HG02970 (cell line): ENCODE results near the gene HACD2.

Source experiments
- ATAC-seq: cut with Tn5 transposase; IDR thresholded peaks from one replicate; pipeline ENCODE4 v1.9.1; 2021; ENCODE audit warnings: mild to moderate bottlenecking, moderate library complexity, moderate number of reproducible peaks; ENCODE audit not compliant: unreplicated experiment, low FRiP score

The HACD2 gene

GRCh38 chr3:123528130-123528529, 56.7 kb downstream of the HACD2 start:
- ATAC-seq = no peak

- ATAC-seq = no peak
Measured at GRCh38 chr3:123527046-123527445, 57.8 kb downstream of the HACD2 start.

- no peak for ATAC-seq
Measured at GRCh38 chr3:123526474-123526873, 58.4 kb downstream of the HACD2 start.

- no peak for ATAC-seq
Measured at GRCh38 chr3:123525433-123525832, 59.4 kb downstream of the HACD2 start.

- ATAC-seq = no peak
Measured at GRCh38 chr3:123524981-123525380, 59.9 kb downstream of the HACD2 start.

- ATAC-seq = no peak
Measured at GRCh38 chr3:123523023-123523412, 61.8 kb downstream of the HACD2 start.

- ATAC-seq = no peak
Measured at GRCh38 chr3:123522320-123523022, 62.4 kb downstream of the HACD2 start.

- no peak for ATAC-seq
Measured at GRCh38 chr3:123521179-123521969, 63.5 kb downstream of the HACD2 start.

GRCh38 chr3:123520656-123521055, 64.2 kb downstream of the HACD2 start:
- no peak for ATAC-seq

GRCh38 chr3:123518892-123519485, 65.9 kb downstream of the HACD2 start:
- ATAC-seq = no peak

GRCh38 chr3:123511726-123512125, 73.1 kb downstream of the HACD2 start:
- ATAC-seq = no peak

- ATAC-seq = no peak
Measured at GRCh38 chr3:123511084-123511483, 73.8 kb downstream of the HACD2 start.

- ATAC-seq = no peak
Measured at GRCh38 chr3:123508178-123508577, 76.7 kb downstream of the HACD2 start.

- no peak for ATAC-seq
Measured at GRCh38 chr3:123505820-123506219, 79.0 kb downstream of the HACD2 start.

- no peak for ATAC-seq
Measured at GRCh38 chr3:123503203-123503602, 81.7 kb downstream of the HACD2 start.

- ATAC-seq = no peak
Measured at GRCh38 chr3:123499322-123499721, 85.5 kb downstream of the HACD2 start.

- ATAC-seq = no peak
Measured at GRCh38 chr3:123498761-123499160, 86.1 kb downstream of the HACD2 start.

- no peak for ATAC-seq
Measured at GRCh38 chr3:123493912-123494311, 90.9 kb downstream of the HACD2 start.

- no peak for ATAC-seq
Measured at GRCh38 chr3:123491966-123492587, 92.8 kb downstream of the HACD2 start.

GRCh38 chr3:123489400-123490004, 95.4 kb downstream of the HACD2 start:
- ATAC-seq = no peak
